D721Med (cell line): ENCODE measurements around the gene ASCC3.

Experiments used
- DNase-seq: peaks from one replicate; pipeline ENCODE4 v3.0.0; 2011; ENCODE audit warnings: low spot score; ENCODE audit not compliant: insufficient read length
- FAIRE-seq: peaks from 2 replicates; lab custom pipeline; 2011; peaks lifted over from hg19 to GRCh38; lab: Jason Lieb, UNC
- CTCF ChIP-seq: IDR thresholded peaks from 2 replicates; pipeline ENCODE4 v1.5.1; 2012; ENCODE audit warnings: mild to moderate bottlenecking, control low read depth; ENCODE audit not compliant: insufficient read depth; ENCODE audit errors: missing control alignments

ASCC3 gene

GRCh38 chr6:100918152-100918551, 37.0 kb upstream of the ASCC3 start:
- TF ChIP-seq CTCF: no peak
- FAIRE-seq (no peak), DNase-seq (no peak)

- no peak for TF ChIP-seq CTCF
- no peak for DNase-seq
- no peak for FAIRE-seq
These were observed 34.7 kb upstream of the ASCC3 start for GRCh38 chr6:100915876-100916275.

- no peak for TF ChIP-seq CTCF
- DNase-seq (no peak), FAIRE-seq (no peak)
These were observed 32.5 kb upstream of the ASCC3 start for GRCh38 chr6:100913400-100914276.

GRCh38 chr6:100906325-100906724, 25.2 kb upstream of the ASCC3 start:
- no peak for DNase-seq
- FAIRE-seq: no peak
- no peak for TF ChIP-seq CTCF

- no peak for TF ChIP-seq CTCF
- DNase-seq (no peak), FAIRE-seq (no peak)
These were observed 23.9 kb upstream of the ASCC3 start for GRCh38 chr6:100905067-100905466.

GRCh38 chr6:100904316-100904715, 23.2 kb upstream of the ASCC3 start:
- FAIRE-seq (no peak), DNase-seq (no peak)
- no peak for TF ChIP-seq CTCF

GRCh38 chr6:100901582-100901981, 20.5 kb upstream of the ASCC3 start:
- no peak for FAIRE-seq
- DNase-seq: no peak
- no peak for TF ChIP-seq CTCF
